Sigmoid colon (tissue), 7 donors: ENCODE measurements around the gene SEPTIN3. TPM values are rescaled to one million over a fixed set of nuclear protein-coding genes. Genes with fewer than 3 reads are reported as not detected.
"Not testable (repeated sequence)": the region's sequence is repeated elsewhere in the genome, so short reads cannot be mapped to it uniquely, and the experiment has no call there.

Source experiments
- DNase-seq: peaks from one replicate; pipeline ENCODE4 v3.0.0-alpha.2; 2019
- H3K27ac ChIP-seq, 4 donors: fragments of 200-600 bp; sonication (generic); one replicate each; pipeline ENCODE4 v1.5.1; 2016 to 2019; ENCODE audit warnings: mild to moderate bottlenecking in 1 of 4
- H3K27me3 ChIP-seq, 3 donors: fragments of 200-600 bp; sonication (generic); one replicate each; pipeline ENCODE4 v1.5.1; 2019; ENCODE audit warnings: mild to moderate bottlenecking in 1 of 3
- H3K36me3 ChIP-seq, 4 donors: fragments of 200-600 bp; sonication (generic); one replicate each; pipeline ENCODE4 v1.5.1; 2016 to 2019
- H3K4me1 ChIP-seq, 4 donors: fragments of 200-600 bp; sonication (generic); one replicate each; pipeline ENCODE4 v1.5.1; 2017 to 2019
- H3K4me3 ChIP-seq, 4 donors: fragments of 200-600 bp; sonication (generic); one replicate each; pipeline ENCODE4 v1.5.1; 2017 to 2019; ENCODE audit warnings: mild to moderate bottlenecking in 2 of 4, moderate library complexity in 1 of 4
- H3K9me3 ChIP-seq, 4 donors: fragments of 200-600 bp in 3 of 4; sonication (generic) in 3 of 4; one replicate each; pipeline versions ENCODE4 v1.5.1 to v1.6.1; 2013 to 2019
- CTCF ChIP-seq, 4 experiments: fragments of 450-650 bp in 3 of 4; fragments of 200-600 bp in 1 of 4; IDR thresholded peaks; one replicate each; pipeline ENCODE4 v1.5.1; 2016 to 2019; ENCODE audit warnings: antibody characterized with exemption in 4 of 4, mild to moderate bottlenecking in 3 of 4, moderate library complexity in 2 of 4
- EP300 ChIP-seq, 4 donors: sonication (generic); formaldehyde crosslinking; IDR thresholded peaks; one replicate each; pipeline ENCODE4 v1.6.1; 2017; ENCODE audit warnings: antibody characterized with exemption in 4 of 4
- POLR2A ChIP-seq, 2 donors: fragments of 450-650 bp; IDR thresholded peaks; one replicate each; pipeline ENCODE4 v1.6.1; 2016; ENCODE audit warnings: antibody characterized with exemption in 2 of 2, mild to moderate bottlenecking in 2 of 2, moderate library complexity in 2 of 2
- POLR2AphosphoS5 ChIP-seq, 4 donors: sonication (generic); formaldehyde crosslinking; IDR thresholded peaks; one replicate each; pipeline ENCODE4 v1.6.1; 2017; ENCODE audit warnings: antibody characterized with exemption in 4 of 4
- WGBS, 2 donors: extraction: QIAGEN DNeasy Blood & Tissue Kit; methylation state at CpG; one replicate each; pipeline ENCODE4 v1.1.7; 2013; 5-methylcytosine and 5-hydroxymethylcytosine counted together
- intact Hi-C: fragments of 100-400 bp; cut with DNase I; formaldehyde crosslinking; loops from one replicate; pipeline ENCODE4 v1.15.1; 2023
- polyA plus RNA-seq, 3 donors: library from polyadenylated mRNA; stranded (reverse); fragments of 200-250 nt; gene quantifications; one replicate each; pipeline ENCODE4 v1.2.3, GENCODE V29; 2013
- total RNA-seq, 4 donors: library from RNA; depleted of rRNA; stranded (reverse); fragments of >200 nt; gene quantifications; one replicate each; pipeline ENCODE4 v1.1.0, GENCODE V29; 2016
- donor health status: healthy with polysubstance abuse.
- donor health status: Bipolar disorder and iron deficiency.
- donor health status: healthy.

The SEPTIN3 gene
- total and polyA plus RNA-seq, 7 donors, result 0.46 to 1.6 (median 1.1) TPM

- WGBS, 2 donors, result 19 to 59% methylated on average over 9 of the region's 9 CpGs
- H3K9me3 ChIP-seq, result no peaks in the 10 kb centered on the region
- no peaks in the 10 kb centered on the region for H3K36me3 ChIP-seq
- TF ChIP-seq EP300 (IDR thresholded peaks at IDR 0.05) (no peak), CTCF (IDR thresholded peaks at IDR 0.05) (no peak), POLR2AphosphoS5 (IDR thresholded peaks at IDR 0.05) (no peak), POLR2A (IDR thresholded peaks at IDR 0.05) (no peak)
- H3K4me1 ChIP-seq, result peaks cover 0 to 28% (median 21%) of the 10 kb centered on the region in 4 donors
- no peak for DNase-seq
- H3K27ac ChIP-seq, result no peak overlapping the region
- no peak overlapping the region for H3K4me3 ChIP-seq
- no peaks in the 10 kb centered on the region for H3K27me3 ChIP-seq
- intact Hi-C loops, result no loop called here
Measured at GRCh38 chr22:41943661-41944209, 25.5 kb upstream of the SEPTIN3 start.

- Histone ChIP-seq H3K36me3 (no peaks in the 10 kb centered on the region), H3K27me3 (no peaks in the 10 kb centered on the region), H3K4me1 (peaks cover 0 to 17% (median 11%) of the 10 kb centered on the region in 4 donors), H3K4me3 (peak within 1 kb of the TSS; percentile 45 to 72 (median 60)), H3K9me3 (no peaks in the 10 kb centered on the region), H3K27ac (peak within 1 kb of the TSS; percentile 15 to 68 (median 60))
- TF ChIP-seq EP300 (IDR thresholded peaks at IDR 0.05), result no peak
- peak in 1 of 4 experiments; percentile 19 for TF ChIP-seq CTCF (IDR thresholded peaks at IDR 0.05)
- peak; percentile 94 for DNase-seq
- WGBS, 2 donors, result 1 to 2% methylated on average over 56 of the region's 56 CpGs
- intact Hi-C loops, result loop anchor here (2.0 kb wide), 1 partner anchor 114 kb away; the partner anchor contains the start of gene SREBF2
Measured at GRCh38 chr22:41946629-41947423, 22.4 kb upstream of the SEPTIN3 start, which contains the start of gene CENPM. Gene CENPM (minus strand): TSS chr22:41947152. CDS start chr22:41947076, 76 bp downstream.

GRCh38 chr22:41947424-41948080 lies 21.7 kb upstream of the SEPTIN3 start:
- Histone ChIP-seq H3K36me3 (no peaks in the 10 kb centered on the region), H3K27me3 (no peaks in the 10 kb centered on the region), H3K27ac (peak overlapping the region in 3 of 4 donors; percentile 15 to 68 (median 65)), H3K9me3 (no peaks in the 10 kb centered on the region), H3K4me3 (peak overlapping the region in 3 of 4 donors; percentile 55 to 72 (median 66)), H3K4me1 (peaks cover 0 to 17% (median 11%) of the 10 kb centered on the region in 4 donors)
- WGBS, 2 donors, result 64 to 76% methylated on average over 21 of the region's 21 CpGs
- DNase-seq, result no peak
- TF ChIP-seq CTCF (IDR thresholded peaks at IDR 0.05) (no peak), EP300 (IDR thresholded peaks at IDR 0.05) (no peak), POLR2A (IDR thresholded peaks at IDR 0.05) (no peak), POLR2AphosphoS5 (IDR thresholded peaks at IDR 0.05) (no peak)
- intact Hi-C loops, result loop anchor here (2.0 kb wide), 1 partner anchor 115 kb away; the partner anchor contains the start of gene SREBF2

GRCh38 chr22:41948142-41948541 lies 21.1 kb upstream of the SEPTIN3 start:
- TF ChIP-seq CTCF (IDR thresholded peaks at IDR 0.05) (no peak), POLR2AphosphoS5 (IDR thresholded peaks at IDR 0.05) (no peak), EP300 (IDR thresholded peaks at IDR 0.05) (no peak), POLR2A (IDR thresholded peaks at IDR 0.05) (no peak)
- DNase-seq, result no peak
- 89 to 93% methylated on average over 2 of the region's 2 CpGs for WGBS, 2 donors
- H3K27ac ChIP-seq, result no peak overlapping the region
- intact Hi-C loops, result no loop called here
- no peak overlapping the region for H3K4me3 ChIP-seq
- no peaks in the 10 kb centered on the region for H3K9me3 ChIP-seq
- H3K36me3 ChIP-seq, result no peaks in the 10 kb centered on the region
- H3K27me3 ChIP-seq, result no peaks in the 10 kb centered on the region
- peaks cover 0 to 17% (median 11%) of the 10 kb centered on the region in 4 donors for H3K4me1 ChIP-seq

- DNase-seq, H3K27ac ChIP-seq, H3K4me3 ChIP-seq, H3K36me3 ChIP-seq, intact Hi-C loops, H3K9me3 ChIP-seq, H3K27me3 ChIP-seq: not testable (repeated sequence)
- peaks cover 0 to 17% (median 11%) of the 10 kb centered on the region in 4 donors for H3K4me1 ChIP-seq
- WGBS, 2 donors, result 86 to 98% methylated on average over 8 of the region's 8 CpGs
Measured at GRCh38 chr22:41948928-41949296, 20.3 kb upstream of the SEPTIN3 start.
